ENCODE results near the gene FBXO40. TPM values are rescaled to one million over a fixed set of nuclear protein-coding genes. Genes with fewer than 3 reads are reported as not detected.

The FBXO40 gene
- total RNA-seq, 1 experiment from 2014 or later: not detected

DNA sequence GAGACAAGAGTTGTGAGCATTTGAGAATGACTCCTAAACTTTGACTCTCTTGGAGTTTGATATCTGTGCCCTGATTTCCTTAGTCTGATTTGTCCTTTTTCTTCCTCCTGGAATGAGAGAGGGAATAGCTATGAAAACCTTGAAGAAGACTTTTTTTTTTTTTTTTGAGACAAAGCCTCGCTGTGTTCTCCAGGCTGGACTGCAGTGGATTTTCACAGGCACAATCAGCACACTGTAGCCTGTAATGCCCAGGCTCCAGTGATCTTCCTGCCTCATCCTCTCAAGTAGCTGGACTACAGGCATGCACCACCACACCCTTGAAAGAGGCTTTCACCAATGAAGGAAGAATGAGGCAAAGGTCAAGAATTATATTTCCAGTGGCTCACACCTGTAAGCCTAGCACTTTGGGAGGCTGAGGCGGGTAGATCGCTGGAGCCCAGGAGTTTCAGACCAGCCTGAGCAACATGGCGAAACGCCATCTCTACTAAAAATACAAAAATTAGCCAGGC lies 35.7 kb upstream of the FBXO40 start:
- H3K36me3 ChIP-seq (ENCODE audit: low read depth): no peaks in the 10 kb centered on the region
- no peaks in the 10 kb centered on the region for H3K9me3 ChIP-seq (ENCODE audit: insufficient read depth, low read depth)
- TF ChIP-seq EZH2 (IDR thresholded peaks at IDR 0.05; ENCODE audit: low read depth): no peak
- H3K27ac ChIP-seq: no peak overlapping the region
- H4K20me1 ChIP-seq (ENCODE audit: insufficient read depth): no peaks in the 10 kb centered on the region
- intact Hi-C loops (cut with micrococcal nuclease; ENCODE audit: unreplicated experiment): no loop called here
- no TSS peak for BruUV-seq (replicated peaks)
- ChIA-PET POLR2A (ENCODE audit: unreplicated experiment) (no interaction called here), CTCF (no interaction called here)
- H3K4me2 ChIP-seq: no peak overlapping the region
- H3K79me2 ChIP-seq (ENCODE audit: low read depth): no peaks in the 10 kb centered on the region
- no peaks in the 10 kb centered on the region for H3K9me2 ChIP-seq (ENCODE audit: insufficient read depth)
- H3K4me1 ChIP-seq (replicated peaks; ENCODE audit: insufficient read depth): no peaks in the 10 kb centered on the region
- no peak for DNase-seq
- no peak overlapping the region for H2AFZ ChIP-seq
- H3K27me3 ChIP-seq (ENCODE audit: insufficient read depth, low read depth): no peaks in the 10 kb centered on the region
- no peak overlapping the region for H3K4me3 ChIP-seq
- no peaks in the 10 kb centered on the region for H3F3A ChIP-seq (ENCODE audit: insufficient read depth, low read depth)

- no peak overlapping the region for H3K27ac ChIP-seq
- no TSS peak for BruUV-seq (replicated peaks)
- POLR2A ChIA-PET (ENCODE audit: unreplicated experiment): interaction anchor here (0.5 kb wide), 1 partner anchor 8 kb away, joined by 3 read pairs; no protein-coding TSS in a partner anchor
- no peak for DNase-seq
- H3K9me3 ChIP-seq (ENCODE audit: insufficient read depth, low read depth): no peaks in the 10 kb centered on the region
- H3K4me3 ChIP-seq: no peak overlapping the region
- H3K9me2 ChIP-seq (ENCODE audit: insufficient read depth): no peaks in the 10 kb centered on the region; the same call in 1 of the 2 replicates
- H3F3A ChIP-seq (ENCODE audit: insufficient read depth, low read depth): no peaks in the 10 kb centered on the region
- intact Hi-C loops (cut with micrococcal nuclease; ENCODE audit: unreplicated experiment): no loop called here
- TF ChIP-seq EZH2 (IDR thresholded peaks at IDR 0.05; ENCODE audit: low read depth): no peak
- no peak for TF ChIP-seq CTCF (conservative IDR thresholded peaks at IDR 0.05)
- H4K20me1 ChIP-seq (ENCODE audit: insufficient read depth): no peaks in the 10 kb centered on the region
- H3K79me2 ChIP-seq (ENCODE audit: low read depth): no peaks in the 10 kb centered on the region
- CTCF ChIA-PET: interaction anchor here (0.7 kb wide), 1 partner anchor 1144 kb away, joined by 3 read pairs; no protein-coding TSS in a partner anchor
- no peaks in the 10 kb centered on the region for H3K27me3 ChIP-seq (ENCODE audit: insufficient read depth, low read depth)
- no peak overlapping the region for H2AFZ ChIP-seq
- H3K4me1 ChIP-seq (replicated peaks; ENCODE audit: insufficient read depth): no peaks in the 10 kb centered on the region
- no peaks in the 10 kb centered on the region for H3K36me3 ChIP-seq (ENCODE audit: low read depth)
- H3K4me2 ChIP-seq: no peak overlapping the region
These were observed 31.0 kb upstream of the FBXO40 start for GRCh38 chr3:121562148-121562547.

GRCh38 chr3:121566773-121567172 lies 26.4 kb upstream of the FBXO40 start:
- no peaks in the 10 kb centered on the region for H3K27me3 ChIP-seq (ENCODE audit: insufficient read depth, low read depth)
- intact Hi-C loops (cut with micrococcal nuclease; ENCODE audit: unreplicated experiment): no loop called here
- no peak overlapping the region for H3K4me3 ChIP-seq
- no peaks in the 10 kb centered on the region for H3K36me3 ChIP-seq (ENCODE audit: low read depth)
- H3F3A ChIP-seq (ENCODE audit: insufficient read depth, low read depth): no peaks in the 10 kb centered on the region
- H3K4me1 ChIP-seq (replicated peaks; ENCODE audit: insufficient read depth): no peaks in the 10 kb centered on the region
- no peaks in the 10 kb centered on the region; the same call in 1 of the 2 replicates for H3K9me2 ChIP-seq (ENCODE audit: insufficient read depth)
- no peak for TF ChIP-seq EZH2 (IDR thresholded peaks at IDR 0.05; ENCODE audit: low read depth)
- TF ChIP-seq CTCF (conservative IDR thresholded peaks at IDR 0.05): no peak
- no TSS peak for BruUV-seq (replicated peaks)
- no peaks in the 10 kb centered on the region for H3K79me2 ChIP-seq (ENCODE audit: low read depth)
- H4K20me1 ChIP-seq (ENCODE audit: insufficient read depth): no peaks in the 10 kb centered on the region
- H3K9me3 ChIP-seq (ENCODE audit: insufficient read depth, low read depth): no peaks in the 10 kb centered on the region
- H3K27ac ChIP-seq: no peak overlapping the region
- H2AFZ ChIP-seq: no peak overlapping the region
- DNase-seq: no peak
- ChIA-PET POLR2A (ENCODE audit: unreplicated experiment) (interaction anchor here (0.6 kb wide), 1 partner anchor 444 kb away, joined by 8 read pairs; no protein-coding TSS in a partner anchor), CTCF (no interaction called here)
- H3K4me2 ChIP-seq: no peak overlapping the region

DNA sequence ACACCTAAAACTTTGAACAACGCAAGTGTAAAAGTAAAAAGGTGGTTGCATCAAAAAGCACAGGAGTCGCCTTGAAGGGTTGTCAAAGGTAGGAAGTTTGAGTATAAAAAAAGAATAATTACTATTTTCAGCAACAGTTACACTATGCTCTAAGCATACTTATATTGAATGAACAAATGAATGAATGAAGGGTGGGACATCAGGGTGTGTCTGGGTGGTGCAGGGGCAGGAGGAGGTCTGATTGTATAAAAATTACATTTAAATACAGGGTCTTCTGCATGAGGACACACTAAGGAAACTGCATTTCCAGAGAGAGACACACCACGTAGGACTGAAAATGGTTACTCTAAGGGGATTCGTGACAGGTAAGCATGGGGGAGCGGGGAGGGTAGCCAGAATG lies 25.5 kb upstream of the FBXO40 start, which contains the start of gene ARGFX:
Gene ARGFX (plus strand): TSS at position 301 of the 400 bp plus-strand sequence. CDS start 2,765 bp downstream, outside the sequence.
- no peaks in the 10 kb centered on the region for H3F3A ChIP-seq (ENCODE audit: insufficient read depth, low read depth)
- DNase-seq: no peak
- BruUV-seq (replicated peaks): no TSS peak
- H3K4me2 ChIP-seq: no peak within 1 kb of the TSS
- CTCF ChIA-PET: no interaction called here
- H3K27ac ChIP-seq: no peak within 1 kb of the TSS
- TF ChIP-seq EZH2 (IDR thresholded peaks at IDR 0.05; ENCODE audit: low read depth): no peak
- TF ChIP-seq CTCF (conservative IDR thresholded peaks at IDR 0.05): no peak
- no peaks in the 10 kb centered on the region for H4K20me1 ChIP-seq (ENCODE audit: insufficient read depth)
- H3K4me1 ChIP-seq (replicated peaks; ENCODE audit: insufficient read depth): no peaks in the 10 kb centered on the region
- no peaks in the 10 kb centered on the region for H3K9me3 ChIP-seq (ENCODE audit: insufficient read depth, low read depth)
- no peak within 1 kb of the TSS for H3K4me3 ChIP-seq
- H3K36me3 ChIP-seq (ENCODE audit: low read depth): no peaks in the 10 kb centered on the region
- no peaks in the 10 kb centered on the region for H3K27me3 ChIP-seq (ENCODE audit: insufficient read depth, low read depth)
- intact Hi-C loops (cut with micrococcal nuclease; ENCODE audit: unreplicated experiment): no loop called here
- POLR2A ChIA-PET (ENCODE audit: unreplicated experiment): no interaction called here
- no peak within 1 kb of the TSS for H2AFZ ChIP-seq
- no peaks in the 10 kb centered on the region for H3K79me2 ChIP-seq (ENCODE audit: low read depth)
- no peaks in the 10 kb centered on the region; the same call in 1 of the 2 replicates for H3K9me2 ChIP-seq (ENCODE audit: insufficient read depth)
